ENCODE data around the gene CRTC3.
"Not testable (repeated sequence)": the region's sequence is repeated elsewhere in the genome, so short reads cannot be mapped to it uniquely, and the experiment has no call there.

CRTC3 gene

DNA sequence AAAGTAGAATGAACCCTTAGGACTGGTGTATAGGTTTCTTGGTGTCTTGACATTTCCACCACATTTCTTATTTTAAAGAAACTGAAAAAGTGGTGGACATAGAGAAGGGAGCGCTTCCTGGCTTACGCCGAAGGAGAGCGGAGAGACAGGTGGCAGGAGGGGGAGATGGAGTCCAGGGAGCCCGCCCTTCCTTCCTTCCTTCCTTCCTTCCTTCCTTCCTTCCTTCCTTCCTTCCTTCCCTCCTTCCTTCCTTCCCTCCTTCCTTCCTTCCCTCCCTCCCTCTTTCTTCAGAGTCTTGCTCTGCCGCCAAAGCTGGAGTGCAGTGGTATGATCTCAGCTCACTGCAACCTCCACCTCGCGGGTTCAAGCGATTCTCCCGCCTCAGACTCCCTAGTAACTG lies 143.6 kb downstream of the CRTC3 start:
- not testable (repeated sequence) for DNase-seq (ENCODE audit: low read depth, low spot score)

DNA sequence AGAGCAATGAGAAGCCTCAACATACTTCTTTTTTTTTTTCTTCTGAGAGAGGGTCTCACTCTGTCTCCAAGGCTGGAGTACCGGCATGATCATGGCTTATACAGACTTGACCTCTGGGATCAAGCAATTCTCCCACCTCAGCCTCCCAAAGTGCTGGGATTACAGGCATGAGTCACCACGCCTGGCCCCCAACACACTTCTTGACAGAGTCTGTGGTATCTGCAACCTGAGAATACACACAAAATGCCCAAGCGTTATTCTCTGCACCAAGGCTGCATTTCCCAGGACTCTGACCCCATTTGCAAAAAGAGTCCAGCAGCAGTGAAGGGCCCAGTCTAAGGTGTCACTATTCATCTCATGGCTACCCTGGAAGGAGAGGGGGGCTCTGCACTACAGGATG lies 144.8 kb downstream of the CRTC3 start:
- DNase-seq (ENCODE audit: low read depth, low spot score) = no peak

GRCh38 chr15:90675464-90675863 lies 145.7 kb downstream of the CRTC3 start:
- no peak for DNase-seq (ENCODE audit: low read depth, low spot score)

- DNase-seq (ENCODE audit: low read depth, low spot score) = no peak
These were observed 148.4 kb downstream of the CRTC3 start for GRCh38 chr15:90677807-90678790.

GRCh38 chr15:90679959-90680358 lies 150.2 kb downstream of the CRTC3 start:
- DNase-seq (ENCODE audit: low read depth, low spot score) = no peak

DNA sequence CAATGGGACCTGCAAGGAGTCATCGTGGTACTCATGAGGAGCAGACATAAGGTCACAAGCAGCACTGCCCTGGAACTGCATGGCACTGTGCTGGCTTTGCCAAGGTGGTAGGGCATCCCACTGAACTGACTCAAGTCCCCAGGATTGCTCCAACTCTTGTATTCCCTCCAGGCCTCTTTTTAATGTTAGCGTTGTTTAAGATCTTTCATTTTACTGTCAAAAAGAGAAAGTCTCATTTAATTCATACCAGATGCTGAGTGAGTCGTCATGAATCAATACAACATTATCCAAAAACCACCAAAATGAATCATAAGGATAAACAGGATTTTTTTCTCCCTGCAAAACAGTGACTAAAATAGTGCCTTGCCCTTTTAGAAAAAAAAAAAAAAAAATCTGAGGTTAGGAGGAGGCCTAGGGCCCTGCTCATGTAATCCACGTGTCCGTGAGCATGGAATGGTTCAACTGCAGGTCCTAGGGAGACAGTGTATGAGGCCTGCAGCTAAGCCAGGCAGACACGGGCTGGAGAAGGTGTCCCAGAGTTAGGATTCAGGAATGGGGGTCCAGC lies 150.7 kb downstream of the CRTC3 start:
- DNase-seq (ENCODE audit: low read depth, low spot score) = no peak

DNA sequence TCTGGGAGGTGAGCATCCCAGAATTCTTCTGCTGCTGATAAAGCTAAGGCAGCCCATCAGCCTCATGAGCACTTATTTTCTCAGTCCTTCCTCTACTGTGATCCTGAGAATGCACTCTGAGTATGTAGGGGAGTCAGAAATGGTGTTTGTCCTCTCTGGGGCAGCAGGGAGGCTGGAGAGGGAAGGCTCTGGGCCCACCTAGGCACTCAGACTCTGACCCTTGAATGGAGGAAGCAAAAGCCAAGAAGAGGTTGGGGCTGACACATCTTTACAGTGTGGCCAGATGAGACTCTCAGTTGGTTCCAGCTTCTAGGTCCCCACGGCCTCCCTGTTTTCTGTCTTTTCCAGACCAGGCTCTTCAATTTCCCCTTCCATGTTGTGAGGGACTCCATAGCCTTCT lies 151.3 kb downstream of the CRTC3 start:
- DNase-seq (ENCODE audit: low read depth, low spot score) = no peak

GRCh38 chr15:90681480-90681879 lies 151.8 kb downstream of the CRTC3 start:
- no peak for DNase-seq (ENCODE audit: low read depth, low spot score)

DNA sequence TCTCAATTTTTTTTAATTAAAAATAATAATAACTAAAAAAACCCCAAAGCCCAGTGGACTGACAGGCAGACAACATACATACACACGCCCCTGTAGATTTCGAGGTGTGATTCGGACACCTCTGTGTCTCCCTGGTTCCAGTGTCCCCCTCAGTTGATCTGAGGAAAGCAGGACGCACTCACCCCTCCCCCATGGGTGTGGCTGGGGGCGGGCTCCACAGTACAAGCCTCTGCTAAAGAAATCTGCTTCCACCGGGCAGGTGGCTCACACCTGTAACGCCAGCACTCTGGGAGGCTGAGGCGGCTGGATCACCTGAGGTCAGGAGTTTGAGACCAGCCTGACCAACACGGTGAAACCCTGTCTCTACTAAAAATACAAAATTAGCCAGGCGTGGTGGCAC lies 153.6 kb downstream of the CRTC3 start:
- DNase-seq (ENCODE audit: low read depth, low spot score) = no peak

- DNase-seq (ENCODE audit: low read depth, low spot score) = no peak
These were observed 154.2 kb downstream of the CRTC3 start for GRCh38 chr15:90683876-90684275.

GRCh38 chr15:90684281-90684680 lies 154.6 kb downstream of the CRTC3 start:
- no peak for DNase-seq (ENCODE audit: low read depth, low spot score)

GRCh38 chr15:90685591-90686434 lies 156.1 kb downstream of the CRTC3 start:
- no peak for DNase-seq (ENCODE audit: low read depth, low spot score)

GRCh38 chr15:90686435-90687218 lies 156.9 kb downstream of the CRTC3 start:
- DNase-seq (ENCODE audit: low read depth, low spot score) = no peak

DNA sequence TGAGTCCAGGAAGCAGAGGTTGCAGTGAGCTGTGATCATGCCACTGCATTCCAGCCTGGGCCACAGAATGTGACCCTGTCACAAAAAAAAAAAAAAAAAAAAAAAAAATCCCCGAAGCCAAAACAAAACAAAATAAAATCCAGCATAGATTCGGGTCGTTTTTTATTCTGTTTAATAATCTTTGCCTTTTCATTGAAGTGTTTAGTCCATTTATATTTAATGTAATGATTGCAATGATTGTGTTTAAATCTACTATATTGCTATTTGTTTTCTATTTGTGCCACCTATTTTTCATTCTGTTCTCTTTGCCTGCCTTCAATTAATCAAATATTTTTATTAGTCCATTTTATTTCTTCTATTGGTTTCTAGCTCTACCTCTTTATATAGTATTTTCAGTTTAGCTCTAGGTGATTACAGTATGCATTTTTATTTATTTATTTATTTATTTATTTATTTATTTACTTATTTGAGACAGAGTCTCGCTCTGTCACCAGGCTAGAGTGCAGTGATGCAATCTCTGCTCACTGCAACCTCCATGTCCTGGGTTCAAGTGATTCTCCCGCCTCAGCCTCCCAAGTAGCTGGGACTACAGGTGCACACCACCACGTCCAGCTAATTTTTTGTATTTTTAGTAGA lies 159.7 kb downstream of the CRTC3 start:
- DNase-seq (ENCODE audit: low read depth, low spot score) = not testable (repeated sequence)

GRCh38 chr15:90690585-90690984 lies 160.9 kb downstream of the CRTC3 start:
- DNase-seq (ENCODE audit: low read depth, low spot score) = no peak

- DNase-seq (ENCODE audit: low read depth, low spot score) = no peak
These were observed 161.6 kb downstream of the CRTC3 start for GRCh38 chr15:90691369-90691768.

DNA sequence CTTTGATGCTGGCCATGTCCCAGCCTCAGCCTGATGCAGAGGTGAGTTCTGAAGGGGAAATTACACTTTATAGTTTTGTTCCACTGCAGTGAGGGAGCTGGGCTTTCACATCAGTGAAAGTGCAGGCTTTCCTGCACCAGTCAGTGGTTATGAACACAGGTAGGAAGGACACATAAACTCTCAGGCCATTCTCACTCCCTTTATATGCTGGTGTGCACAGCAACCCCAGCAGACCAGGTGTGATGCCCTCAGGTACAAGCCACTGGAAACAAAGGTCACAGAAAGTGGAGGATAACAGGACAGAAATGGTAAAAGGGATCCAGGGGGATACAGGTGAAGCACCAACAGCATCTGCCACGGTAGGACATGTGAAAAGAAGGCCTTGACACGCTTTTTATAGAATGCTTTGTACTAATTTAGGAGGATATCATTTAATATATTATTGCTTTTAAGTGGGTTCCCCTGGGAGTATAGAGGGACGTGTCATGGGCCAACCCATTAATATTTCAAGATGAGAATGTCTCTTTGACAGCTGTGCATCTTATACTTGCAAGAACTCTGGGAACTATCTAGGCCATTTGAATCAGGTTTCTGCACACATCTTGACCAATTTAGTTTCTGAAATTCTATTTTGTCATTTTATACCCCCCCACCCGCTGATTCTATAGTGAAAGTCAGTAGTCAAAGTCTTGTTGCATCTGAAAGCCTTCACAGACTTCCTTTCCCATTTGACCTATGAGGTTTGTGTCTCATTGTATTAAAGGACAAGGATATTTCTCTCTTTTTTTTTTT lies 162.5 kb downstream of the CRTC3 start:
- no peak for DNase-seq (ENCODE audit: low read depth, low spot score)

Measured in iPS DF 19.7 (cell line).